ENCODE results near the gene SHANK1.
A peak's percentile ranks its signal among the peaks of the same experiment; 100 is the strongest.

SHANK1 gene

GRCh38 chr19:50723735-50724521 lies 4.3 kb upstream of the SHANK1 start:
- H3K27ac ChIP-seq: no peak overlapping the region
- H3K9me3 ChIP-seq: no peaks in the 10 kb centered on the region
- peaks cover 0 to 40% (median 17%) of the 10 kb centered on the region in 4 donors for H3K4me1 ChIP-seq
- peaks cover 0 to 96% of the 10 kb centered on the region in 2 donors for H3K27me3 ChIP-seq
- peak overlapping the region; percentile 46 to 50 for H3K4me3 ChIP-seq
- H3K36me3 ChIP-seq: no peaks in the 10 kb centered on the region
- no peak for TF ChIP-seq CTCF (IDR thresholded peaks at IDR 0.05)
- intact Hi-C loops (cut with DNase I; ENCODE audit: low total_unique reads): no loop called here
- DNase-seq: no peak

GRCh38 chr19:50723069-50723468 lies 3.5 kb upstream of the SHANK1 start, which contains the start of gene CLEC11A:
TSS of gene CLEC11A (plus strand) at chr19:50723364. CDS start at chr19:50723526, 162 bp downstream.
- intact Hi-C loops (cut with DNase I; ENCODE audit: low total_unique reads): no loop called here
- no peak within 1 kb of the TSS for H3K27ac ChIP-seq
- peaks cover 0 to 100% of the 10 kb centered on the region in 2 donors for H3K27me3 ChIP-seq

GRCh38 chr19:50722201-50723013 lies 2.8 kb upstream of the SHANK1 start:
- Histone ChIP-seq H3K4me1 (peaks cover 0 to 51% (median 25%) of the 10 kb centered on the region in 4 donors), H3K4me3 (peak overlapping the region in 1 of 2 donors; percentile 50)
- no peak for TF ChIP-seq CTCF (IDR thresholded peaks at IDR 0.05)

More at GRCh38 chr19:50723069-50723468, 3.5 kb upstream of the SHANK1 start, which contains the start of gene CLEC11A:
- H3K4me1 ChIP-seq: peaks cover 0 to 49% (median 23%) of the 10 kb centered on the region in 4 donors
- no peaks in the 10 kb centered on the region for H3K9me3 ChIP-seq
- peak; percentile 62 to 77 for DNase-seq
- no peak for TF ChIP-seq CTCF (IDR thresholded peaks at IDR 0.05)
- no peaks in the 10 kb centered on the region for H3K36me3 ChIP-seq
- peak within 1 kb of the TSS; percentile 46 to 50 for H3K4me3 ChIP-seq

GRCh38 chr19:50721441-50722137 lies 2.0 kb upstream of the SHANK1 start:
- Histone ChIP-seq H3K9me3 (no peaks in the 10 kb centered on the region), H3K36me3 (no peaks in the 10 kb centered on the region), H3K4me1 (peaks cover 0 to 51% (median 25%) of the 10 kb centered on the region in 4 donors), H3K4me3 (no peak overlapping the region), H3K27me3 (peaks cover 0 to 100% of the 10 kb centered on the region in 2 donors), H3K27ac (no peak overlapping the region)
- intact Hi-C loops (cut with DNase I; ENCODE audit: low total_unique reads): no loop called here
- no peak for DNase-seq
- no peak for TF ChIP-seq CTCF (IDR thresholded peaks at IDR 0.05)

More at GRCh38 chr19:50722201-50723013, 2.8 kb upstream of the SHANK1 start:
- DNase-seq: no peak
- H3K27ac ChIP-seq: no peak overlapping the region
- H3K27me3 ChIP-seq: peaks cover 0 to 100% of the 10 kb centered on the region in 2 donors
- intact Hi-C loops (cut with DNase I; ENCODE audit: low total_unique reads): no loop called here
- H3K9me3 ChIP-seq: no peaks in the 10 kb centered on the region
- H3K36me3 ChIP-seq: no peaks in the 10 kb centered on the region

GRCh38 chr19:50720921-50721381 lies 1.3 kb upstream of the SHANK1 start:
- Histone ChIP-seq H3K4me1 (peaks cover 0 to 50% (median 25%) of the 10 kb centered on the region in 4 donors), H3K4me3 (no peak overlapping the region), H3K27me3 (peaks cover 0 to 100% of the 10 kb centered on the region in 2 donors), H3K27ac (no peak overlapping the region), H3K36me3 (no peaks in the 10 kb centered on the region), H3K9me3 (no peaks in the 10 kb centered on the region)
- intact Hi-C loops (cut with DNase I; ENCODE audit: low total_unique reads): no loop called here
- DNase-seq: no peak
- TF ChIP-seq CTCF (IDR thresholded peaks at IDR 0.05): no peak
